ENCODE data around the gene POLD4.

- TF ChIP-seq POLR2AphosphoS5 (IDR thresholded peaks at IDR 0.05) (no peak), CTCF (IDR thresholded peaks at IDR 0.05) (no peak)
Measured at GRCh38 chr11:67314218-67314617, 39.1 kb downstream of the POLD4 start.
